A549 (cell line): ENCODE measurements around the gene SLC39A3. TPM values are rescaled to one million over a fixed set of nuclear protein-coding genes. Genes with fewer than 3 reads are reported as not detected.

Source experiments
- ATAC-seq, 2 experiments: fragments of 200-7000 bp in 1 of 2; fragments of >200 bp in 1 of 2; cut with Nextera tagmentation in 1 of 2; cut with Tn5 transposase in 1 of 2; 3 replicates each; pipeline versions ENCODE4 v1.8.0 to v1.9.1; 2018 to 2020; ENCODE audit warnings: mild to moderate bottlenecking in 1 of 2, moderate library complexity in 1 of 2
- CTCF ChIA-PET: fragments of 300-600 bp; sonication (Branson Sonifier 250); formaldehyde crosslinking; extraction: SDS; loops from one replicate; lab custom pipeline; 2021; ENCODE audit warnings: antibody characterized with exemption, inconsistent platforms; lab: Yijun Ruan, JAX
- POLR2A ChIA-PET: fragments of 350-600 bp; formaldehyde crosslinking; extraction: SDS; loops from one replicate; lab custom pipeline; 2021; ENCODE audit warnings: antibody characterized with exemption, inconsistent platforms; lab: Yijun Ruan, JAX
- DNase-seq, 2 experiments: peaks; one replicate each; pipeline versions ENCODE4 v3.0.0 to v3.0.0-alpha.2; 2011 to 2016; ENCODE audit warnings: low read depth in 1 of 2, low spot score in 1 of 2
- FAIRE-seq: peaks from 2 replicates; lab custom pipeline; 2011; peaks lifted over from hg19 to GRCh38; lab: Jason Lieb, UNC
- H3K27ac ChIP-seq, 2 experiments: fragments of >200 bp; sonication (Bioruptor Twin); formaldehyde crosslinking; 3 replicates each; pipeline ENCODE4 v1.5.1; 2016 to 2017
- H3K4me1 ChIP-seq: fragments of >200 bp; sonication (Bioruptor Twin); formaldehyde crosslinking; 3 replicates; pipeline ENCODE4 v1.6.1; 2016
- H3K4me2 ChIP-seq: fragments of >200 bp; sonication (Bioruptor Twin); formaldehyde crosslinking; 3 replicates; pipeline ENCODE4 v1.6.1; 2016
- H3K4me3 ChIP-seq: fragments of >200 bp; sonication (Bioruptor Twin); formaldehyde crosslinking; 3 replicates; pipeline ENCODE4 v1.5.1; 2016
- H3K9me3 ChIP-seq: fragments of >200 bp; sonication (Bioruptor Twin); formaldehyde crosslinking; 3 replicates; pipeline ENCODE4 v1.6.1; 2016
- BCL3 ChIP-seq: fragments of >200 bp; sonication (Bioruptor Twin); formaldehyde crosslinking; IDR thresholded peaks from 3 replicates; pipeline ENCODE4 v1.6.1; 2016
- CBX2 ChIP-seq: fragments of 200-600 bp; sonication (generic); IDR thresholded peaks from 2 replicates; pipeline ENCODE4 v1.6.1; 2016; ENCODE audit warnings: low read depth, mild to moderate bottlenecking, borderline replicate concordance
- CBX8 ChIP-seq: fragments of 200-600 bp; sonication (generic); IDR thresholded peaks from 2 replicates; pipeline ENCODE4 v1.6.1; 2016
- EHF ChIP-seq: fragments of 250-450 bp; sonication (Bioruptor Pico); IDR thresholded peaks from 2 replicates; pipeline ENCODE4 v1.5.0; 2020; ENCODE audit warnings: mild to moderate bottlenecking
- EP300 ChIP-seq, 2 experiments: fragments of >200 bp; sonication (Bioruptor Twin); formaldehyde crosslinking; IDR thresholded peaks; 2 replicates in 1 of 2; 3 replicates in 1 of 2; pipeline ENCODE4 v1.6.1; 2016 to 2017
- FOSB ChIP-seq: fragments of 250-450 bp; sonication (Bioruptor Pico); IDR thresholded peaks from 2 replicates; pipeline ENCODE4 v1.5.0; 2020; ENCODE audit warnings: mild to moderate bottlenecking, moderate library complexity
- FOSL2 ChIP-seq, 2 experiments: fragments of 450-650 bp in 1 of 2; fragments of >200 bp in 1 of 2; sonication (Bioruptor Twin) in 1 of 2; formaldehyde crosslinking; IDR thresholded peaks; 2 replicates each; pipeline versions ENCODE4 v1.5.0 to v1.6.1; 2016 to 2020; ENCODE audit warnings: mild to moderate bottlenecking in 1 of 2, moderate library complexity in 1 of 2
- HES2 ChIP-seq: fragments of >200 bp; sonication (Bioruptor Twin); formaldehyde crosslinking; IDR thresholded peaks from 2 replicates; pipeline ENCODE4 v1.6.1; 2016
- JUN ChIP-seq, 2 experiments: fragments of >200 bp; sonication (Bioruptor Twin); formaldehyde crosslinking; IDR thresholded peaks; 2 replicates in 1 of 2; 3 replicates in 1 of 2; pipeline ENCODE4 v1.6.1; 2016 to 2017
- JUNB ChIP-seq: fragments of >200 bp; sonication (Bioruptor Twin); formaldehyde crosslinking; IDR thresholded peaks from 2 replicates; pipeline ENCODE4 v1.6.1; 2016
- KDM5A ChIP-seq: fragments of 200-600 bp; sonication (generic); IDR thresholded peaks from 2 replicates; pipeline ENCODE4 v1.6.1; 2016; ENCODE audit warnings: antibody characterized with exemption, mild to moderate bottlenecking
- MAFK ChIP-seq: fragments of 450-650 bp; IDR thresholded peaks from 2 replicates; pipeline ENCODE4 v1.6.1; 2014; ENCODE audit not compliant: partially characterized antibody
- MAX ChIP-seq: IDR thresholded peaks from 2 replicates; pipeline ENCODE4 v1.6.1; 2012
- MYC ChIP-seq: IDR thresholded peaks from 2 replicates; pipeline ENCODE4 v1.6.1; 2012; ENCODE audit warnings: mild to moderate bottlenecking, inconsistent platforms, low read length, improper control_type of control experiment, borderline replicate concordance
- NPAS2 ChIP-seq: fragments of 250-450 bp; sonication (Bioruptor Pico); IDR thresholded peaks from 2 replicates; pipeline ENCODE4 v1.8.0; 2022; ENCODE audit warnings: mild to moderate bottlenecking, moderate library complexity, borderline replicate concordance
- NR3C1 ChIP-seq: fragments of >200 bp; sonication (Bioruptor Twin); formaldehyde crosslinking; IDR thresholded peaks from 3 replicates; pipeline ENCODE4 v1.6.1; 2017
- PHF8 ChIP-seq: fragments of 200-600 bp; sonication (generic); IDR thresholded peaks from 2 replicates; pipeline ENCODE4 v1.6.1; 2016; ENCODE audit warnings: low read depth, mild to moderate bottlenecking, antibody characterized with exemption, moderate library complexity, borderline replicate concordance
- POLR2A ChIP-seq: IDR thresholded peaks from 2 replicates; pipeline ENCODE4 v1.6.1; 2012; ENCODE audit warnings: mild to moderate bottlenecking, low read length
- TFCP2L1 ChIP-seq: fragments of 250-450 bp; sonication (Bioruptor Pico); IDR thresholded peaks from 2 replicates; pipeline ENCODE4 v1.5.0; 2021; ENCODE audit warnings: mild to moderate bottlenecking
- TP53 ChIP-seq: fragments of 250-450 bp; sonication (Bioruptor Pico); IDR thresholded peaks from 2 replicates; pipeline ENCODE4 v1.5.0; 2021; ENCODE audit warnings: mild to moderate bottlenecking, moderate library complexity
- ZFP36 ChIP-seq: fragments of 450-650 bp; IDR thresholded peaks from 2 replicates; pipeline ENCODE4 v1.6.1; 2014; ENCODE audit warnings: borderline replicate concordance; ENCODE audit not compliant: partially characterized antibody
- ZSCAN20 ChIP-seq: fragments of 250-450 bp; sonication (Bioruptor Pico); IDR thresholded peaks from 2 replicates; pipeline ENCODE4 v1.8.0; 2022; ENCODE audit warnings: mild to moderate bottlenecking, moderate library complexity
- WGBS: methylation state at CpG from one replicate; pipeline ENCODE4 v1.1.6; 2017; ENCODE audit errors: missing lambda C conversion rate; 5-methylcytosine and 5-hydroxymethylcytosine counted together
- polyA plus RNA-seq, 4 experiments: library from polyadenylated mRNA; depleted of rRNA in 3 of 4; stranded (reverse); fragments of >200 nt; fragmentation: RNase III in 1 of 4; extraction: RNeasy Plus Mini Kit Qiagen cat#74134 plus additional on column Dnase treatment in 1 of 4; gene quantifications; 2 replicates in 3 of 4; 3 replicates in 1 of 4; pipeline ENCODE4 v1.2.3, GENCODE V29; 2011 to 2017

The SLC39A3 gene
- polyA plus RNA-seq, 2 of the 4 experiments (the other 2 are of a cell fraction), result 28.3 to 29.6 TPM

GRCh38 chr19:2763687-2764086 lies 23.9 kb upstream of the SLC39A3 start:
- Histone ChIP-seq H3K4me3 (no peak overlapping the region), H3K4me1 (no peaks in the 10 kb centered on the region), H3K27ac (no peak overlapping the region), H3K9me3 (no peaks in the 10 kb centered on the region), H3K4me2 (no peak overlapping the region)
- ChIA-PET CTCF (interaction anchor here (1.1 kb wide), 1 partner anchor 14 kb away, joined by 4 read pairs; no protein-coding TSS in a partner anchor), POLR2A (no interaction called here)
- DNase-seq, result no peak
- no peak for ATAC-seq
- TF ChIP-seq POLR2A (no peak), EHF (CRISPR knock-in tag) (no peak), JUNB (no peak), FOSL2 (IDR thresholded peaks at IDR 0.05) (no peak), FOSL2 (CRISPR knock-in tag; IDR thresholded peaks at IDR 0.05) (no peak), CBX8 (no peak), EP300 (IDR thresholded peaks at IDR 0.05) (no peak), KDM5A (no peak), FOSB (CRISPR knock-in tag) (no peak), CBX2 (no peak), NPAS2 (CRISPR knock-in tag) (no peak), MAX (no peak), MYC (no peak), JUN (IDR thresholded peaks at IDR 0.05) (no peak)
- FAIRE-seq, result no peak
- WGBS, result 98% methylated on average over 7 of the region's 12 CpGs

GRCh38 chr19:2762783-2763496 lies 23.1 kb upstream of the SLC39A3 start:
- Histone ChIP-seq H3K9me3 (no peaks in the 10 kb centered on the region), H3K4me2 (no peak overlapping the region), H3K4me1 (no peaks in the 10 kb centered on the region), H3K4me3 (no peak overlapping the region), H3K27ac (no peak overlapping the region)
- POLR2A ChIA-PET, result no interaction called here
- CTCF ChIA-PET, result interaction anchor here (1.1 kb wide), 1 partner anchor 14 kb away, joined by 4 read pairs; no protein-coding TSS in a partner anchor
- DNase-seq (no peak), FAIRE-seq (no peak), ATAC-seq (no peak)
- 89% methylated on average over 7 of the region's 23 CpGs for WGBS
- no peak for TF ChIP-seq NR3C1
- TF ChIP-seq BCL3, result no peak
- TF ChIP-seq HES2, result no peak
- no peak for TF ChIP-seq TFCP2L1 (CRISPR knock-in tag)
- TF ChIP-seq ZSCAN20 (CRISPR knock-in tag), result no peak
- TF ChIP-seq JUN (IDR thresholded peaks at IDR 0.05), result no peak
- no peak for TF ChIP-seq POLR2A
- TF ChIP-seq TP53 (CRISPR knock-in tag), result no peak
- no peak for TF ChIP-seq ZFP36
- TF ChIP-seq MAFK, result no peak
- TF ChIP-seq PHF8, result no peak
